HG02763 (cell line): ENCODE measurements around the gene NPIPB8.
"Not testable (repeated sequence)": the region's sequence is repeated elsewhere in the genome, so short reads cannot be mapped to it uniquely, and the experiment has no call there.

Experiments used
- ATAC-seq: cut with Tn5 transposase; IDR thresholded peaks from one replicate; pipeline ENCODE4 v1.9.1; 2021; ENCODE audit warnings: mild to moderate bottlenecking, moderate library complexity; ENCODE audit not compliant: unreplicated experiment

NPIPB8 gene

GRCh38 chr16:28606291-28607115 is 31.4 kb upstream of the NPIPB8 start:
- no peak for ATAC-seq

DNA sequence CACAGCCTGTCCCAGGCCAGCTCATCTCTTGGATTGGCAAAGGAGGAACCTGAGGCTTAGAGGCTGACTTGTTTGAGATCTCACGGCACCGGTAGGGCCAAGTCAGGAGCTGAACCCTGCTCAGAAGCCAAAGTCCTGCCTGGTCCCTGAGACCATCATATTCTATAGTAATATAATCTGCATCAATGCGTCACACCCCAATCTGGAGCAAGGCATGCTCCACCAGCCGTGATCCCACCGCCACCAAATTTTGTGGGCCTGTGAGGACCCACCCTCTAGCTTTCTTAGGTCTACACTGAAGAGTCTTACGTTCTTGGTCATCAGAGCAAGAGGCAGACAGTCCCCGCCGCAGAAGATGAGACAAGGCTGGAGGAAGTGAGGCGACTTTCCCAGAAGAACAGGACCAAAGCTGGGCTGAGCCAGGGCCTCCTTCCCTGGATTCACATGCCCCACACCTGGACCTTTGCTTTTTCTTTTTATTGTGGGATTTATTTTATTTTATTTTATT is 30.7 kb upstream of the NPIPB8 start:
- no peak for ATAC-seq

DNA sequence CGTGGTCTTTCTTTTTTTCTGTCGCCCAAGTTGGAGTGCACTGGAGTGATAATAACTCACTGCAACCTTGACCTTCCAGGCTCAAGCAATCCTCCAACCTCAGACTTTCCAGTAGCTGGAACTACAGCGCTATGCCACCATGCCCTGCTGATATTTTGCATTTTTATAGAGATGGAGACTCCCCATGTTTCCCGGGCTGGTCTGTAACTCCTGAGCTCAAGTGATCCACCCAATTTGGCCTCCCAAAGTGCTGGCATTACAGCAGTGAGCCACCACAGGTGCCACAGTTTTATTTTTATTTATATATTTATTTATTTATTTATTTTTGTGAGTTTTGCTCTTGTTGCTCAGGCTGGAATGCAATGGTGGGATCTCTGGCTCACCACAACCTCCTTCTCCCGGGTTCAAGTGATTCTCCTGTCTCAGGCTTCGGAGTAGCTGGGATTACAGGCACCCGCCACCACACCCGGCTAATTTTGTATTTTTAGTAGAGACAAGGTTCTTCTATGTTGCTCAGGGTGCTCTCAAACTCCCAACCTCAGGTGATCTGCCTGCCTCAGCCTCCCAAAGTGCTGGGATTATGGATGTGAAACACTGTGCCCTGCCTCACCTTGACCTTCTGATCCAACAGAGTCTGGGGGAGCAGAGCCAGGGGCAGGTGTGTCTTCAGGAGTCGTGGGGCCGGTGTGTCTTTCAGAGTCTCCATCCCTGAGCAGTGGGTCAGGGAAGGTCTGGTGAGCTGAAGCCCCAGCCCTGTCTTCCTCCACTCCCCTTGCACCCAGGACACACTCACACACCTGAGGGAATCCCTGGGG is 30.0 kb upstream of the NPIPB8 start:
- not testable (repeated sequence) for ATAC-seq

GRCh38 chr16:28608496-28608808 is 29.4 kb upstream of the NPIPB8 start:
- not testable (repeated sequence) for ATAC-seq

GRCh38 chr16:28608867-28609596 is 28.8 kb upstream of the NPIPB8 start:
- not testable (repeated sequence) for ATAC-seq

- no peak for ATAC-seq
These were observed 28.0 kb upstream of the NPIPB8 start, which contains the start of gene SULT1A1 for GRCh38 chr16:28609631-28610594. SULT1A1 (minus strand) TSS chr16:28610044; CDS start chr16:28608855, 1,189 bp downstream.

DNA sequence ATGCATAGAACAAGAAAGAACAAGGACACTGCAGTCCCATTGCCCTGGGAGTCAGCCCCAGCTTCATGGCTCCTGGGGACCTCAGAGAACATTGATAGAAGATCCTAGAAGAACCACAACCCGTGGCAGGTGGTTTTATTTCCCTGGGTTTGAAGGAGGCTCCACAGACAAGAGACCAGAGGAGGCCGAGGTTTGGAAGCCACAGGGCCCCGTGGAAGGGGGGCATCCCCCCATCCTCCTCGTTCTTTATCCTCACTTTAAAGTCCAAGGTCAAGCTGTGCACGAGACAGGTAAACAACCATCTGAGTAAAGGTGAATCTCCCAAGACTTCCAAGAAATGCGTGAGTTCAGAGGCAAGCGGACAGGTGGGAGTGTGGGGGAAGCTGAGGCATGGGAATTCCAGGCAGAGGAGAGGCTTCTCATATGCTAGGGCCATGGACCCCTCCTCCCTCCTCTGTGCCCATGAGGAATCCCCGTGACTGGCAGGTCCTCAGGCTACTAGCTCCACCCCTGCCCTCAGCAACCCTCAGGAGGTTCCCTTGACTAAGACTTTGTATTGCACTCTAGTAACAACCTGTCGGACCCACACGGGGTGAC is 27.2 kb upstream of the NPIPB8 start:
- no peak for ATAC-seq

DNA sequence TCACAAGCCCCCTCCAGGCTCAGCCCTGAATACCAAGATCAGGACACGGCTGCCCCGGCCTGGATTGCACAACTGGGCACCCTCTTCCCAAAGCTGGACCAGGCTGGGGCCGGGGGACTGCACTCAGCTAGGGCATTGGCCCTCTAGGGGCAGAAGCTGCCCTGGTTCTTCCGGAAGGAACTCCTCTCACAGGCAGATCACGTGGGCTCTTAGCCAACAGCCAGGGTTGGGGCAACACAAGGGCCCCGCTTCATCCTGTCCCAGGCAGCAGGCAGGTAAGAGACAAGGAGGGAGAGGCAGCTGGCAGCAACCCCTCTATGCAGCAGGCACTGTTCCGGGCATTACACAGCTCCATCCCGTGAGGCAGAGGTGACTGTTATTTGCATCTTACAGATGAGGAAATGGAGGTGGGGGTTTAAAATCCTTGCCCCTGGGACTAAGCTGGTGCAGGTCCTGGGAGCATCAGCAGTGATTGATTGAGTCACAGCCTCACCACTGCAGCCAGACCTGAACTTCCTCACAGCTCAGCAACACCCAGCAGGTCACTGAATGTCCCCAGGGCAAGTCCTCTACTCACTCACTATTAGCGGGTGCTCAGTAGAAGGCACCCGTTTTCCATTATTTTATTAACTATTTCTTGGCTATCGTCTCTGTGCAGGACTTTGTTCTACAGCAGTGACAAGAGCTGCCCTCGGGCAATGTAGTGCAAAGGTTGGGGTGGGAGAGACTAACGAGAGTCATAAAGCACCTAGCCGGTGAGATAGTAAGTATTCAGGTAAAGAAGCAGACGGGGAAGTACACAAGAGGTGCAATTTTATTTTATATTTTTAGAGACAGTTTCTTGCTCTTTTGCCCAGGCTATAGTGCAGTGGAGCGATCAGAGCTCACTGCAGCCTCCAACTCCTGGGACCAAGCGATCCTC is 25.2 kb upstream of the NPIPB8 start:
- ATAC-seq, result not testable (repeated sequence)

GRCh38 chr16:28613912-28614311 is 24.0 kb upstream of the NPIPB8 start:
- ATAC-seq, result not testable (repeated sequence)

- not testable (repeated sequence) for ATAC-seq
These were observed 23.3 kb upstream of the NPIPB8 start for GRCh38 chr16:28614561-28614960.

DNA sequence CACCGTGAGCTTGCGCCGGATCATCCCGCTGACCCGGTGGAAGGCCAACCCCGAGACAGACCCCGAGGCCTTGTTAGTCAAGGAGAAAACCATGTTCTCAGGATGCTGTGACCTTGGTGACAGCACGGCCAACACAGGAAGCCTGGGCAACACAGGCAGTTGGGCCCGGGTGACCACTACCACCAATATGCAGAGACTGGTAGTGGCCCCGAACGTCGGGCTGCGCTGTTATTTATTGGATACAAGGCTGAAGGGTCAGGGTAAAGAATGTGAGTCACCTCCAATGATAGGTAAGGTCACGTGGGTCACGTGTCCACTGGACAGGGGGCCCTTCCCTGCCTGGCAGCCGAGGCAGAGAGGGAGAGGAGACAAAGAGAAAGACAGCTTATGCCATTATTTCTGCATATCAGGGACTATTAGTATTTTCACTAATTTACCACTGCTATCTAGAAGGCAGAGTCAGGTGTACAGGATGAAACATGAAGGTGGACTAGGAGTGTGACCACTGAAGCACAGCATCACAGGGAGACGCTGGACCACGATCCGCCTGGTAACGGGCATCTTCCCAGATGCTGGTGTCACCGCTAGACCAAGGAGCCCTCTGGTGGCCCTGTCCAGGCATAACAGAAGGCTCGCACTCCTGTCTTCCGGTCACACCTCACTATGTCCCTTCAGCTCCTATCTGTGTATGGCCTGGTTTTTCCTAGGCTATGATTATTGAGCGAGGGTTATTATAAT is 22.2 kb upstream of the NPIPB8 start:
- ATAC-seq, result not testable (repeated sequence)

DNA sequence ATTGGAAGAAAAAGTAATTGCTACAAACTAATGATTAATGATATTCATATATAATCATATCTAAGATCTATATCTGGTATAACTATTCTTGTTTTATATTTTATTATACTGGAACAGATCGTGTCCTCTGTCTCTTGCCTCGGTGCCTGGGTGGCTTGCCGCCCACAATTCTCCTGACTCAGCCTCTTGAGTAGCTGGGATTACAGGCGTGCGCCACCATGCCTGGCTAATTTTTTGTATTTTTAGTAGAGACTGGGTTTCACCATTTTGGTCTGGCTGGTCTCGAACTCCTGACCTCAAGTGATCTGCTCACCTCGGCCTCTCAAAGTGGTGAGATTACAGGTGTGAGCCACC is 21.7 kb upstream of the NPIPB8 start:
- not testable (repeated sequence) for ATAC-seq

GRCh38 chr16:28616636-28617035 is 21.2 kb upstream of the NPIPB8 start:
- no peak for ATAC-seq

DNA sequence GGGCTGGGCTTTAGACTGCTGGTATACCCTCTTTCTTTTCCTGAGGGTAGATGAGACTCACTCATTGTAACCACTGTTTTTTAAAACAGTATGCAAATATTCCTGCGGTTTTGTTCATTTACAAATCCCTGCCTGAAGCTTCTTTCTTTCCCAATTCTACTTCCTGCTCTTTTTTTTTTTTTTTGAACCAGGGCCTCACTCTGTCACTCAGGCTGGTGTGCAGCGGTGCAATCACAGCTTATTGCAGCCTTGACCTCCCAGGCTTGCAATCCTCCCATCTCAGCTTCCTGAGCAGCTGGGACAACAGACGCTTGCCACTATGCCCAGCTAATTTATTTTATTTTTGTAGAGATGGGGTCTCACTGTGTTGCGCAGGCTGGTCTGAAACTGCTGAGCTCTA is 20.0 kb upstream of the NPIPB8 start:
- ATAC-seq, result no peak

GRCh38 chr16:28620316-28620715 is 17.5 kb upstream of the NPIPB8 start:
- not testable (repeated sequence) for ATAC-seq

DNA sequence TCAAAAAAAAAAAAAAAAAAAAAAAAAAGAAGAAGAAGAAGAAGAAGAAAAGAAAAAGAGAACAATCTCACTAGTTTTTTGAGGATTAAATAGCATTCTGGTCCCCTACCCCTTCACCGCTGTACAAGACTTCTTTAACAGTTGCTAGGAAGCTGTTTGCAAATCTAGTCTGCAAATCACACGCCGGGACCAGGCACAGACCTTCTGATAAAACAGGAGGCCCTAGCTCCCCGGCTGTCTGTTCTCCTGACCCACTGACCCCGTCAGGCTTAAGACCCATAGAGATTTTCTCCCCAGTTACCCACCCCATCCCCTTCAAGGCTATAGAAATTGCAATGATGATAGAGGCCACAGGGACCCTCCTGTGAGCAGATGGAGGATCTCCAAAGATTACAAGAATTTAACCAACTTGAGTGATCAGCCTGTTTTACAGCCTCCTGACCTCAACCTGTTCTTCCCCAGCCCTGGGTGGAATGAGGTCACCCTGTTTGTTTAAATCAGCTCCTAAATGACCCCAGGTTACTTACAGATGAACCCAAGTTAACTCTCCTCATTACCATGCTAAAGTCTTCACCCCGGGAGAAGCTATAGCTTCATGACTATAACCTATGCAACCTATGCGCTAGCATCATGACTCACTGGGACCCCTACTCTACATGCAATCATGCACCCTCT is 16.2 kb upstream of the NPIPB8 start:
- ATAC-seq, result no peak

- not testable (repeated sequence) for ATAC-seq
These were observed 15.2 kb upstream of the NPIPB8 start for GRCh38 chr16:28622532-28623171.
